K562 (cell line): ENCODE results near the gene AMBRA1.

Experiments used
- CTCF ChIP-seq, 3 experiments: IDR thresholded peaks in 2 of 3; conservative IDR thresholded peaks in 1 of 3; 2 replicates each; pipeline ENCODE4 v1.5.1; 2011 to 2012; ENCODE audit warnings: low read length in 3 of 3, mild to moderate bottlenecking in 3 of 3, control low read depth in 2 of 3, improper control_type of control experiment in 1 of 3, inconsistent platforms in 1 of 3, low read depth in 1 of 3, mixed read lengths in 1 of 3, moderate library complexity in 1 of 3; ENCODE audit not compliant: insufficient read depth in 2 of 3
- NBN ChIP-seq: fragments of 450-650 bp; IDR thresholded peaks from 2 replicates; pipeline ENCODE4 v1.6.1; 2016; ENCODE audit warnings: low read depth, mild to moderate bottlenecking
- PHB ChIP-seq: fragments of 250-450 bp; sonication (Bioruptor Pico); IDR thresholded peaks from 2 replicates; pipeline ENCODE4 v1.5.0; 2021
- TEAD2 ChIP-seq: fragments of 450-650 bp; IDR thresholded peaks from 2 replicates; pipeline ENCODE4 v1.6.1; 2016; ENCODE audit warnings: missing genetic modification characterization, control low read depth, missing compliant biosample characterization
- ZNF263 ChIP-seq: sonication (generic); formaldehyde crosslinking; IDR thresholded peaks from 2 replicates; pipeline ENCODE4 v1.8.0; 2022; ENCODE audit warnings: mild to moderate bottlenecking, missing genetic modification reagents, borderline replicate concordance

GRCh38 chr11:46407635-46408034 is 186.2 kb downstream of the AMBRA1 start:
- TF ChIP-seq NBN (no peak), TEAD2 (no peak), PHB (CRISPR knock-in tag) (no peak), CTCF (IDR thresholded peaks at IDR 0.05 in 2 of 3, conservative IDR thresholded peaks at IDR 0.05 in 1 of 3; ENCODE audit: insufficient read depth in 2 of 3, low read depth in 1 of 3, low read length in 3 of 3) (no peak), ZNF263 (CRISPR knock-in tag) (no peak)
